Suprapubic skin (tissue), 4 donors: ENCODE data around the gene KCNG2. TPM values are rescaled to one million over a fixed set of nuclear protein-coding genes. Genes with fewer than 3 reads are reported as not detected.
A peak's percentile ranks its signal among the peaks of the same experiment; 100 is the strongest.

Experiments used
- DNase-seq, 2 donors: peaks; one replicate each; pipeline ENCODE4 v3.0.0-alpha.2; 2019; ENCODE audit warnings: low spot score in 2 of 2
- H3K27ac ChIP-seq: fragments of 200-600 bp; sonication (generic); one replicate; pipeline ENCODE4 v1.5.1; 2019
- H3K27me3 ChIP-seq: fragments of 200-600 bp; sonication (generic); one replicate; pipeline ENCODE4 v1.5.1; 2019
- H3K36me3 ChIP-seq: fragments of 200-600 bp; sonication (generic); one replicate; pipeline ENCODE4 v1.5.1; 2019
- H3K4me1 ChIP-seq: fragments of 200-600 bp; sonication (generic); one replicate; pipeline ENCODE4 v1.5.1; 2019
- H3K4me3 ChIP-seq: fragments of 200-600 bp; sonication (generic); one replicate; pipeline ENCODE4 v1.5.1; 2019; ENCODE audit warnings: mild to moderate bottlenecking
- H3K9me3 ChIP-seq: fragments of 200-600 bp; sonication (generic); one replicate; pipeline ENCODE4 v1.5.1; 2019
- EP300 ChIP-seq: sonication (generic); formaldehyde crosslinking; IDR thresholded peaks from one replicate; pipeline ENCODE4 v1.6.1; 2017; ENCODE audit warnings: antibody characterized with exemption
- POLR2A ChIP-seq, 2 donors: fragments of 450-650 bp; IDR thresholded peaks; one replicate each; pipeline ENCODE4 v1.6.1; 2017; ENCODE audit warnings: antibody characterized with exemption in 2 of 2, mild to moderate bottlenecking in 2 of 2, moderate library complexity in 2 of 2
- POLR2AphosphoS5 ChIP-seq, 3 donors: sonication (generic); formaldehyde crosslinking; IDR thresholded peaks; one replicate each; pipeline ENCODE4 v1.6.1; 2017; ENCODE audit warnings: antibody characterized with exemption in 3 of 3
- WGBS: methylation state at CpG from one replicate; pipeline ENCODE4 v1.1.5; 2018; 5-methylcytosine and 5-hydroxymethylcytosine counted together
- total RNA-seq, 4 donors: library from RNA; depleted of rRNA; stranded (reverse); fragments of >200 nt; gene quantifications; one replicate each; pipeline ENCODE4 v1.1.0, GENCODE V29; 2016
- TF ChIP-seq, protein P1 (sequence below), 2 donors: fragments of 200-600 bp in 1 of 2; fragments of 450-650 bp in 1 of 2; sonication (generic) in 1 of 2; IDR thresholded peaks; one replicate each; pipeline ENCODE4 v1.5.1; 2016 to 2019; ENCODE audit warnings: antibody characterized with exemption in 2 of 2, mild to moderate bottlenecking in 1 of 2, moderate library complexity in 1 of 2

The KCNG2 gene
- total RNA-seq, 4 donors from 2014 or later, result not detected

DNA sequence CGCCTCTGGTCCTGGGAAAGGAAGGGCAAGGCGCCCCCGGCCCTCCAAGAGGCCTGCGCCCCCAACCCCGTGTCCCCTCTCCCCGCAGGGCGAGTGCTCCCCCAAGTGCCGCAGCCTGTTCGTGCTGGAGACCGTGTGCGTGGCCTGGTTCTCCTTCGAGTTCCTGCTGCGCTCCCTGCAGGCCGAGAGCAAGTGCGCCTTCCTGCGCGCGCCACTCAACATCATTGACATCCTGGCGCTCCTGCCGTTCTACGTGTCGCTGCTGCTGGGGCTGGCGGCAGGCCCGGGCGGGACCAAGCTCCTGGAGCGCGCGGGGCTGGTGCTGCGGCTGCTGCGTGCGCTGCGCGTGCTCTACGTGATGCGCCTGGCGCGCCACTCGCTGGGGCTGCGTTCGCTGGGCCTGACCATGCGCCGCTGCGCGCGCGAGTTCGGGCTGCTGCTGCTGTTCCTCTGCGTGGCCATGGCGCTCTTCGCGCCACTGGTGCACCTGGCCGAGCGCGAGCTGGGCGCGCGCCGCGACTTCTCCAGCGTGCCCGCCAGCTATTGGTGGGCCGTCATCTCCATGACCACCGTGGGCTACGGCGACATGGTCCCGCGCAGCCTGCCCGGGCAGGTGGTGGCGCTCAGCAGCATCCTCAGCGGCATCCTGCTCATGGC lies 101.3 kb downstream of the KCNG2 start:
- no peak overlapping the region for H3K27ac ChIP-seq
- H3K4me1 ChIP-seq, result no peaks in the 10 kb centered on the region
- TF ChIP-seq POLR2AphosphoS5 (IDR thresholded peaks at IDR 0.05), result no peak
- no peak for TF ChIP-seq EP300
- no peak for TF ChIP-seq POLR2A (IDR thresholded peaks at IDR 0.05)
- TF ChIP-seq, protein P1, sequence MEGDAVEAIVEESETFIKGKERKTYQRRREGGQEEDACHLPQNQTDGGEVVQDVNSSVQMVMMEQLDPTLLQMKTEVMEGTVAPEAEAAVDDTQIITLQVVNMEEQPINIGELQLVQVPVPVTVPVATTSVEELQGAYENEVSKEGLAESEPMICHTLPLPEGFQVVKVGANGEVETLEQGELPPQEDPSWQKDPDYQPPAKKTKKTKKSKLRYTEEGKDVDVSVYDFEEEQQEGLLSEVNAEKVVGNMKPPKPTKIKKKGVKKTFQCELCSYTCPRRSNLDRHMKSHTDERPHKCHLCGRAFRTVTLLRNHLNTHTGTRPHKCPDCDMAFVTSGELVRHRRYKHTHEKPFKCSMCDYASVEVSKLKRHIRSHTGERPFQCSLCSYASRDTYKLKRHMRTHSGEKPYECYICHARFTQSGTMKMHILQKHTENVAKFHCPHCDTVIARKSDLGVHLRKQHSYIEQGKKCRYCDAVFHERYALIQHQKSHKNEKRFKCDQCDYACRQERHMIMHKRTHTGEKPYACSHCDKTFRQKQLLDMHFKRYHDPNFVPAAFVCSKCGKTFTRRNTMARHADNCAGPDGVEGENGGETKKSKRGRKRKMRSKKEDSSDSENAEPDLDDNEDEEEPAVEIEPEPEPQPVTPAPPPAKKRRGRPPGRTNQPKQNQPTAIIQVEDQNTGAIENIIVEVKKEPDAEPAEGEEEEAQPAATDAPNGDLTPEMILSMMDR (IDR thresholded peaks at IDR 0.05), result no peak
- H3K9me3 ChIP-seq, result peaks cover 31% of the 10 kb centered on the region
- H3K27me3 ChIP-seq, result no peaks in the 10 kb centered on the region
- H3K4me3 ChIP-seq, result no peak overlapping the region
- WGBS, result 74% methylated on average over 49 of the region's 70 CpGs
- H3K36me3 ChIP-seq, result peaks cover 22% of the 10 kb centered on the region
- peak; percentile 40 to 55 for DNase-seq

DNA sequence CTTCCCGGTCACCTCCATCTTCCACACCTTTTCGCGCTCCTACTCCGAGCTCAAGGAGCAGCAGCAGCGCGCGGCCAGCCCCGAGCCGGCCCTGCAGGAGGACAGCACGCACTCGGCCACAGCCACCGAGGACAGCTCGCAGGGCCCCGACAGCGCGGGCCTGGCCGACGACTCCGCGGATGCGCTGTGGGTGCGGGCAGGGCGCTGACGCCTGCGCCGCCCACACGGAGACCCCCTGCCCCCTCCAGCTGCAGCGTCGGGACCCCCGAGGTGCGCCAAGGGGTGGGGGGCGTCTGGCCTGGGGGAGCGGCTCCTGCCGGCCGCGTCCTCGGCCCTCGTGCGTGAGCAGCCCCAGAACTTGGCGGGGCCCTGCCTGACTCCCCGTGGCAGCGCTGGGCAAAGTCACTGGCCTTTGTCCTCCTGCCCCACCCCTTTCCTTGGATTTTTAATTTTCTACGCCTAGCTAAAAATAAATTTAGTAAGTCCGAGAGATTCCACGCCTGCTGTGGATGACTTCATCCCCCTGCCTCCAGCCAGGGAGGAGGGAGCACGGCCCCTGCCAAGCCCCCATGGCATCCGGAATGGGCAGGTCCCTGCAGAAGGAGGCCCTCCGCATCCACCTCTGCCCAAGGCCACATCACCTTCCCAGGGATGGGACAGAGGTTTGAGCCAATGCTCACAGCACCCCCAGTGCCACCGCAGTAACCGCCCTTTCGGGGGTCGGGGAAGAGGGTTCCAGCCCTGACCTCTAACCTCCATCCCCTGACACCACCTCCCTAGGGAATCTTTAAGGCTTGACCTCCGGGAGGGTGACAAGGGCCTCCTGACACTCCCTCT lies 102.1 kb downstream of the KCNG2 start:
- H3K4me3 ChIP-seq, result no peak overlapping the region
- peaks cover 28% of the 10 kb centered on the region for H3K36me3 ChIP-seq
- 63% methylated on average over 16 of the region's 53 CpGs for WGBS
- no peak overlapping the region for H3K27ac ChIP-seq
- TF ChIP-seq POLR2AphosphoS5 (IDR thresholded peaks at IDR 0.05) (no peak), EP300 (no peak), POLR2A (IDR thresholded peaks at IDR 0.05) (no peak)
- TF ChIP-seq, protein P1 (IDR thresholded peaks at IDR 0.05), result no peak
- no peaks in the 10 kb centered on the region for H3K27me3 ChIP-seq
- H3K9me3 ChIP-seq, result peaks cover 31% of the 10 kb centered on the region
- H3K4me1 ChIP-seq, result peaks cover 5% of the 10 kb centered on the region
- DNase-seq, result peak; percentile 62 to 67

DNA sequence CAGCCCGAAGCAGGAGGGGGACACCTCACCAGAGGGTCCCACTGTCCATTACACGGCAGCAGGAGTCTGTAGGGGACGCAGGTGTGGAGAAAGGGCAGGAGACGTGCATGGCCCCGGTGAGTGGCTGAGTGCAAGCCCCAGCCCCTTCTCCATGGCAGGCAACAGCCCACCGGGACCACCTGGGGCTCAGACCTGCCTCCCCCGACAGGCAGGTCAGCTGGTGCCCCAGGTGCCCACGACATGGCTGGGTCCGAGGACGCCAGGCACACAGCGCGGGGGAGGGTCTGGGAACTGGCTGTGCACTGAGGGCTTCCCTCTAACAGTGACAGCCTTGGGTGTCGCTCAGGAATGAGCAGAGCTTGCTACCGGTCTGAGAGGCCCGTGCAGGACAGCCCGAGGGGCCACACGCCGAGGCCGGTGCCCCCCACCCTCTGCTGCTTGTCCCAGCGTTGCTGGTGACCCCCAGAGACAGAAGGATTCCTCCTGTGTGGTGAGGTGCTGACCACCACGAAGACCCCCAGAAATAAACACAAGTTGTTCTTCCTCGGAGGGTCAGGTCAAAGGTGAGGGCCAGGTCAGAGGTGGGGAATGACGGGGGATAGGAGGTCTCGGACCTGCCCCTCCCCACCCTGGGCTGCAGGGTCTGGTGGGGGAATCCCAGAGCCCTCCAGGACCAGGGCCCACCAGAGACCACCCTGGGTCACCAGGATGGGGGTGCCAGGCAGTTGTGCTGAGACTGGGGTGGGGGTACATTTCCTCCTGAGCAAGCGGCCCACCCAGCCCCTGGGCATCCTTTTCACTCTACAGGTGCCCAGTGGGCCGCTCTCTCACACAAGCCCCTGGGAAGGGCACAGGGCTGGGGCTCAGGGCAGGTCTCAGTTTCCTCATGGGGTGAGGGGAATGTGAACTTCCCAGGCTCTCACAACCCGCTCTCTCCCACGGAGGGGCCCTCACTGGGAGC lies 103.2 kb downstream of the KCNG2 start:
- peak; percentile 56 to 73 for DNase-seq
- Histone ChIP-seq H3K27ac (no peak overlapping the region), H3K36me3 (peaks cover 35% of the 10 kb centered on the region), H3K9me3 (peaks cover 29% of the 10 kb centered on the region), H3K4me3 (no peak overlapping the region), H3K27me3 (no peaks in the 10 kb centered on the region), H3K4me1 (peaks cover 13% of the 10 kb centered on the region)
- 94% methylated on average over 17 of the region's 28 CpGs for WGBS
- TF ChIP-seq, protein P1 (IDR thresholded peaks at IDR 0.05), result no peak
- no peak for TF ChIP-seq POLR2A (IDR thresholded peaks at IDR 0.05)
- TF ChIP-seq EP300, result no peak
- no peak for TF ChIP-seq POLR2AphosphoS5 (IDR thresholded peaks at IDR 0.05)

DNA sequence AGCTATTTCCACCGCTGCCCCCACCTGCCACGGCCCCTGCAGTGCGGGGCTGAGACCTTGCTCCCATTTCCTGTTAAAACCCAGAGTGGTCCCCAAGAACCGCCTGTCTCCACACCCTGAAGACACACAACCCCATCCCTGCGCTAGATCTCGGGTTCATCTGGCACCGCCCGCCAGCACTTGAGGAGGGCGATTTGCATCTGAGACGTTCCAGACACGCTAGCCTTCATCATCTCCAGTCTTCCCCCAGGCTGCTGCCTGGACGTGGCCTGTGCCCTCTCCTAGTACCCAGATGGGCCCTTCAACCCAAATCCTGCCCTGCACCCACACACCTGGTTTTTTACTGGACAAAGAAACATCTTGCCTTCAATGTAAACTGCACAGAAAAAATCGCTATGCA lies 103.9 kb downstream of the KCNG2 start:
- 85% methylated on average over 13 of the region's 13 CpGs for WGBS
- H3K27ac ChIP-seq, result no peak overlapping the region
- H3K9me3 ChIP-seq, result peaks cover 24% of the 10 kb centered on the region
- TF ChIP-seq POLR2AphosphoS5 (IDR thresholded peaks at IDR 0.05), result no peak
- TF ChIP-seq, protein P1 (IDR thresholded peaks at IDR 0.05), result no peak
- TF ChIP-seq POLR2A (IDR thresholded peaks at IDR 0.05), result no peak
- TF ChIP-seq EP300, result no peak
- peak; percentile 54 to 56 for DNase-seq
- no peak overlapping the region for H3K4me3 ChIP-seq
- H3K36me3 ChIP-seq, result peaks cover 35% of the 10 kb centered on the region
- H3K27me3 ChIP-seq, result no peaks in the 10 kb centered on the region
- H3K4me1 ChIP-seq, result peaks cover 13% of the 10 kb centered on the region
